ENCODE data around the gene DCBLD2. TPM values are rescaled to one million over a fixed set of nuclear protein-coding genes. Genes with fewer than 3 reads are reported as not detected.

The DCBLD2 gene
- total and polyA plus RNA-seq, 2 of the 13 experiments (the other 11 are each of a cell fraction or from before 2014, with no cell fraction given) = 43.8 to 56.9 TPM

- no peak for TF ChIP-seq ARID5B (CRISPR knock-in tag; IDR thresholded peaks at IDR 0.05)
- no peak for TF ChIP-seq ZBTB7A (CRISPR knock-in tag; IDR thresholded peaks at IDR 0.05)
These were observed 28.9 kb upstream of the DCBLD2 start (continued) for GRCh38 chr3:98930413-98930812.

- H3K4me3 ChIP-seq (replicated peaks in 1 of 3; ENCODE audit: insufficient read depth in 1 of 3, low read depth in 2 of 3, low read length in 3 of 3) = no peak overlapping the region
- H4K20me1 ChIP-seq (ENCODE audit: insufficient read depth, low read length) = no peaks in the 10 kb centered on the region
- H3K27me3 ChIP-seq (ENCODE audit: control insufficient read depth in 1 of 2, insufficient read depth in 2 of 2, low read length in 2 of 2) = no peaks in the 10 kb centered on the region
- H3K36me3 ChIP-seq (replicated peaks in 1 of 2; ENCODE audit: control insufficient read depth in 1 of 2, insufficient read depth in 2 of 2, low read length in 2 of 2) = no peaks in the 10 kb centered on the region
- H3K79me2 ChIP-seq (ENCODE audit: insufficient read depth, low read length) = no peaks in the 10 kb centered on the region
- no peak overlapping the region for H3K4me2 ChIP-seq (ENCODE audit: low read depth, low read length)
- CTCF ChIA-PET (ENCODE audit: low intra/inter-chr PET ratio, low total read pairs) = no interaction called here
- BruUV-seq (replicated peaks) = no TSS peak
- H3K9me3 ChIP-seq (ENCODE audit: low read length) = no peaks in the 10 kb centered on the region
- ATAC-seq = no peak
- intact Hi-C loops (cut with micrococcal nuclease; ENCODE audit: unreplicated experiment) (no loop called here), in situ Hi-C loops (cut with HindIII; ENCODE audit: extremely low pct_ligation_motif_present, low pct_unique_long_range_greater_than_20kb) (no loop called here)
- no peak overlapping the region for H2AFZ ChIP-seq (ENCODE audit: low read length)
- WGBS (ENCODE audit: low lambda C conversion rate) = 87% methylated on average over 2 of the region's 2 CpGs
- peaks cover 12% of the 10 kb centered on the region for H3K4me1 ChIP-seq (ENCODE audit: insufficient read depth, low read length)
- no peak overlapping the region for H3K9ac ChIP-seq (ENCODE audit: insufficient read depth, low read depth, low read length)
- H3K27ac ChIP-seq (ENCODE audit: extremely low read length, insufficient read depth, low read length) = no peak overlapping the region
- POLR2A ChIA-PET = interaction anchor here (1.6 kb wide), 1 partner anchor 20 kb away, joined by 5 read pairs; the partner anchor contains the start of gene DCBLD2
- FAIRE-seq = no peak
- no peak for DNase-seq (ENCODE audit: low spot score)
- no peak for TF ChIP-seq ZNF331 (CRISPR knock-in tag; IDR thresholded peaks at IDR 0.05)
- no peak for TF ChIP-seq ZNF460 (CRISPR knock-in tag; IDR thresholded peaks at IDR 0.05; ENCODE audit: borderline replicate concordance)
- TF ChIP-seq GTF3A (CRISPR knock-in tag; conservative IDR thresholded peaks at IDR 0.05) = no peak
- TF ChIP-seq HMGXB3 (CRISPR knock-in tag; IDR thresholded peaks at IDR 0.05; ENCODE audit: borderline replicate concordance) = no peak
- TF ChIP-seq ZNF503 (CRISPR knock-in tag; IDR thresholded peaks at IDR 0.05) = no peak
- no peak for TF ChIP-seq ZNF615 (CRISPR knock-in tag; IDR thresholded peaks at IDR 0.05; ENCODE audit: borderline replicate concordance)
- TF ChIP-seq ZGPAT (CRISPR knock-in tag; IDR thresholded peaks at IDR 0.05) = no peak
These were observed 20.5 kb upstream of the DCBLD2 start for GRCh38 chr3:98921957-98922356.

Data from HepG2 (cell line).